GM10266 (cell line): ENCODE data around the gene INPP5F.

Source experiments
- DNase-seq: peaks from one replicate; pipeline ENCODE4 v3.0.0; 2012; ENCODE audit errors: extremely low spot score
- CTCF ChIP-seq: IDR thresholded peaks from 2 replicates; pipeline ENCODE4 v1.5.1; 2012; ENCODE audit warnings: mild to moderate bottlenecking, low read depth; ENCODE audit not compliant: control insufficient read depth, insufficient read depth; ENCODE audit errors: missing control alignments

Gene INPP5F

GRCh38 chr10:119878524-119878923, 152.7 kb downstream of the INPP5F start:
- DNase-seq: no peak
- TF ChIP-seq CTCF: no peak
